Hepatocyte (in vitro differentiated cells): ENCODE results near the gene FAM174C. TPM values are rescaled to one million over a fixed set of nuclear protein-coding genes. Genes with fewer than 3 reads are reported as not detected.
A peak's percentile ranks its signal among the peaks of the same experiment; 100 is the strongest.

ENCODE experiments used
- DNase-seq: peaks from one replicate; pipeline ENCODE4 v3.0.0-alpha.2; 2016; ENCODE audit warnings: low spot score
- H2AFZ ChIP-seq: fragments of 200-600 bp; sonication (generic); 2 replicates; pipeline ENCODE4 v1.6.0; 2016; ENCODE audit warnings: antibody characterized with exemption, mild to moderate bottlenecking
- H3K27ac ChIP-seq: fragments of 200-600 bp; sonication (generic); 2 replicates; pipeline ENCODE4 v1.5.1; 2016; ENCODE audit warnings: mild to moderate bottlenecking
- H3K27me3 ChIP-seq: fragments of 200-600 bp; sonication (generic); 2 replicates; pipeline ENCODE4 v1.6.1; 2016
- H3K36me3 ChIP-seq: fragments of 200-600 bp; sonication (generic); replicated peaks from 2 replicates; pipeline ENCODE4 v1.5.1; 2016; ENCODE audit warnings: low read depth; ENCODE audit not compliant: insufficient read depth
- H3K4me1 ChIP-seq: fragments of 200-600 bp; sonication (generic); 2 replicates; pipeline ENCODE4 v1.5.1; 2016; ENCODE audit warnings: mild to moderate bottlenecking, moderate library complexity; ENCODE audit not compliant: insufficient read depth
- H3K4me2 ChIP-seq: fragments of 200-600 bp; sonication (generic); 2 replicates; pipeline ENCODE4 v1.6.0; 2016
- H3K4me3 ChIP-seq: fragments of 200-600 bp; sonication (generic); 2 replicates; pipeline ENCODE4 v1.5.1; 2016; ENCODE audit warnings: mild to moderate bottlenecking
- H3K79me2 ChIP-seq: fragments of 200-600 bp; sonication (generic); 2 replicates; pipeline ENCODE4 v1.6.0; 2017; ENCODE audit warnings: mild to moderate bottlenecking
- H3K9me2 ChIP-seq: fragments of 200-600 bp; sonication (generic); replicated peaks from 2 replicates; pipeline ENCODE4 v1.6.0; 2017; ENCODE audit warnings: mild to moderate bottlenecking; ENCODE audit not compliant: insufficient read depth
- H3K9me3 ChIP-seq: fragments of 200-600 bp; sonication (generic); 2 replicates; pipeline ENCODE4 v1.5.1; 2016; ENCODE audit warnings: low read depth, mild to moderate bottlenecking
- H4K20me1 ChIP-seq: fragments of 200-600 bp; sonication (generic); 2 replicates; pipeline ENCODE4 v1.6.0; 2016; ENCODE audit warnings: mild to moderate bottlenecking; ENCODE audit not compliant: insufficient read depth, poor library complexity, severe bottlenecking
- CTCF ChIP-seq: fragments of 200-600 bp; sonication (generic); IDR thresholded peaks from 2 replicates; pipeline ENCODE4 v1.5.1; 2016; ENCODE audit warnings: antibody characterized with exemption, mild to moderate bottlenecking; ENCODE audit not compliant: poor library complexity
- EZH2 ChIP-seq: fragments of 200-600 bp; sonication (generic); IDR thresholded peaks from 2 replicates; pipeline ENCODE4 v1.6.1; 2016; ENCODE audit warnings: antibody characterized with exemption, mild to moderate bottlenecking, borderline replicate concordance
- EZH2phosphoT487 ChIP-seq: fragments of 200-600 bp; sonication (generic); IDR thresholded peaks from one replicate; pipeline ENCODE4 v1.6.1; 2018; ENCODE audit warnings: antibody characterized with exemption, mild to moderate bottlenecking, low read depth, moderate library complexity; ENCODE audit not compliant: unreplicated experiment, severe bottlenecking
- WGBS: methylation state at CpG from one replicate; pipeline ENCODE4 v1.1.6; 2016; ENCODE audit warnings: low lambda C conversion rate; ENCODE audit errors: missing lambda C conversion rate; 5-methylcytosine and 5-hydroxymethylcytosine counted together
- polyA plus RNA-seq: library from polyadenylated mRNA; unstranded; fragments of >200 nt; fragmentation: Nextera tagmentation; extraction: Ambion mirVana; gene quantifications from 2 replicates; pipeline ENCODE4 v1.2.1, GENCODE V29; 2016
- total RNA-seq: library from RNA; depleted of rRNA; stranded (reverse); fragments of >200 nt; gene quantifications from 2 replicates; pipeline ENCODE4 v1.2.3, GENCODE V29; 2014

Gene FAM174C
- total and polyA plus RNA-seq, 2 experiments from 2014 or later, result 25.5 to 79.9 TPM

GRCh38 chr19:1254081-1254527 is 21.2 kb upstream of the FAM174C start:
- peaks cover 50% of the 10 kb centered on the region for H3K4me1 ChIP-seq

GRCh38 chr19:1254530-1255185 is 20.7 kb upstream of the FAM174C start:
- H3K79me2 ChIP-seq, result peaks cover 67% of the 10 kb centered on the region
- no peak for TF ChIP-seq CTCF
- no peak for TF ChIP-seq EZH2
- no peak overlapping the region for H2AFZ ChIP-seq

More at GRCh38 chr19:1254081-1254527, 21.2 kb upstream of the FAM174C start:
- 96% methylated on average over 14 of the region's 37 CpGs for WGBS
- H3K4me2 ChIP-seq, result peak overlapping the region; percentile 91
- H3K36me3 ChIP-seq, result no peaks in the 10 kb centered on the region
- H3K27ac ChIP-seq, result peak overlapping the region; percentile 98
- no peak overlapping the region for H2AFZ ChIP-seq
- H3K4me3 ChIP-seq, result no peak overlapping the region
- peaks cover 67% of the 10 kb centered on the region for H3K79me2 ChIP-seq
- DNase-seq, result no peak
- H3K27me3 ChIP-seq, result no peaks in the 10 kb centered on the region
- H3K9me3 ChIP-seq, result no peaks in the 10 kb centered on the region
- H4K20me1 ChIP-seq, result peaks cover 42% of the 10 kb centered on the region
- TF ChIP-seq EZH2phosphoT487, result no peak
- TF ChIP-seq CTCF, result no peak
- TF ChIP-seq EZH2, result no peak
- no peaks in the 10 kb centered on the region for H3K9me2 ChIP-seq

DNA sequence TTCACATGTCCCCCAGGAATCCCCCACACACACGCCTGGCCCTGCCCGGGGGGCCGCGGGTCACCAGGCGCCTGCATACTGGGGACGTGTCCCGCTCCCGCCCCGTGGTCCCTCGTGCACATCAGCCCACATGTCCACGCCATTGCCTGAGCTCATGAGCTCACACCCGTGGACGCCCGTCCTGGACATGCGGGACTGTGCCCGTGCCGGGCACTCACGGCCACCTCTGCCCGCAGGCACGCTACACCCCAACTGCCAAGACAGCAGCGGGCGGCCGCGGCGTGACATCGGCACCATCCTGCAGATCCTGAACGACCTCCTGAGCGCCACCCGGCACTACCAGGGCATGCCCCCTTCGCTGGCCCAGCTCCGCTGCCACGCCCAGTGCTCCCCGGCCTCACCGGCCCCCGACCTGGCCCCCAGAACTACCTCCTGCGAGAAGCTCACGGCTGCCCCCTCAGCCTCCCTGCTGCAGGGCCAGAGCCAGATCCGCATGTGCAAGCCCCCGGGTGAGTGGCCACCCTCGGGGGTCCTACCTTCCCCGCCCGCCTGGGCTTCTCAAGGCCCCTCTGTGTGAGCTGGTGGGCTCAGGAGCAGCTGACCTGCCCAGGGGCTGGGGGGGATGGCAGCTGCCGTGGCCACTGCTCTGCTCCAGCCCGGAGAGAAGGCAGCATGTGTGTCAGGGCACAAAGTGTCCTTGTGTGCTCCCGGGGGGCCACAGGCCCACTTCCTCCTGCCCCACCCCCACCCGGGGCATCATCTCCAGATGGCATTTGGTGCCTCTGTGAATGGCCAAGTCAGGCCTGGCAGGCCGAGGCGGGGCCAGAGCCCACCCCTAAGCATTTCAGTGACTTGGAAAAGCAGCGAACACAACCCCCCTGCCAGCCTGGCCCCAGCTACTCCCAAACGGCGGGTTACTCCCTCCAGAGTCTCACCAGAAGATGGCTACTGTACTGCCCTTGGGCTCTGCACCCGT is 19.9 kb upstream of the FAM174C start:
- Histone ChIP-seq H2AFZ (no peak overlapping the region), H3K4me2 (peak overlapping the region; percentile 91), H3K36me3 (no peaks in the 10 kb centered on the region), H3K9me2 (no peaks in the 10 kb centered on the region), H3K27me3 (no peaks in the 10 kb centered on the region), H4K20me1 (peaks cover 42% of the 10 kb centered on the region), H3K27ac (peak overlapping the region; percentile 98), H3K9me3 (no peaks in the 10 kb centered on the region), H3K79me2 (peaks cover 66% of the 10 kb centered on the region), H3K4me1 (peaks cover 61% of the 10 kb centered on the region), H3K4me3 (no peak overlapping the region)
- WGBS, result 96% methylated on average over 45 of the region's 52 CpGs
- DNase-seq, result no peak
- TF ChIP-seq EZH2, result no peak
- no peak for TF ChIP-seq CTCF
- TF ChIP-seq EZH2phosphoT487, result no peak

More at GRCh38 chr19:1254530-1255185, 20.7 kb upstream of the FAM174C start:
- Histone ChIP-seq H3K27ac (peak overlapping the region; percentile 98), H4K20me1 (peaks cover 42% of the 10 kb centered on the region), H3K27me3 (no peaks in the 10 kb centered on the region), H3K36me3 (no peaks in the 10 kb centered on the region), H3K9me3 (no peaks in the 10 kb centered on the region), H3K4me1 (peaks cover 53% of the 10 kb centered on the region), H3K9me2 (no peaks in the 10 kb centered on the region), H3K4me3 (no peak overlapping the region), H3K4me2 (peak overlapping the region; percentile 91)
- no peak for DNase-seq
- 92% methylated on average over 20 of the region's 20 CpGs for WGBS
